NCI-H2196 (cell line): ENCODE data around the gene SPAG16.

Experiments used
- DNase-seq: peaks from one replicate; lab custom pipeline; 2025; ENCODE audit not compliant: unreplicated experiment; lab: John Stamatoyannopoulos, UW

Gene SPAG16

GRCh38 chr2:214242797-214243196 is 958.5 kb downstream of the SPAG16 start:
- DNase-seq = no peak

GRCh38 chr2:214244847-214245246 is 960.6 kb downstream of the SPAG16 start:
- DNase-seq = no peak

GRCh38 chr2:214246417-214246816 is 962.2 kb downstream of the SPAG16 start:
- no peak for DNase-seq

GRCh38 chr2:214247531-214247930 is 963.3 kb downstream of the SPAG16 start:
- DNase-seq = no peak

GRCh38 chr2:214255046-214255445 is 970.8 kb downstream of the SPAG16 start:
- DNase-seq = no peak

- DNase-seq = no peak
Observed at GRCh38 chr2:214261683-214262082, 977.4 kb downstream of the SPAG16 start.

GRCh38 chr2:214264171-214264570 is 979.9 kb downstream of the SPAG16 start:
- no peak for DNase-seq

GRCh38 chr2:214265991-214266489 is 981.8 kb downstream of the SPAG16 start:
- no peak for DNase-seq

GRCh38 chr2:214277880-214278279 is 993.6 kb downstream of the SPAG16 start:
- DNase-seq = no peak

GRCh38 chr2:214286011-214286410 is 1001.7 kb downstream of the SPAG16 start:
- no peak for DNase-seq

- DNase-seq = no peak
Observed at GRCh38 chr2:214293593-214293992, 1009.3 kb downstream of the SPAG16 start.

GRCh38 chr2:214294426-214294825 is 1010.2 kb downstream of the SPAG16 start:
- DNase-seq = no peak

- DNase-seq = no peak
Observed at GRCh38 chr2:214297423-214297822, 1013.2 kb downstream of the SPAG16 start.

GRCh38 chr2:214310319-214310718 is 1026.1 kb downstream of the SPAG16 start:
- DNase-seq = no peak

GRCh38 chr2:214311031-214311533 is 1026.8 kb downstream of the SPAG16 start:
- DNase-seq = no peak

GRCh38 chr2:214311931-214312749 is 1027.9 kb downstream of the SPAG16 start:
- DNase-seq = no peak

GRCh38 chr2:214315324-214315723 is 1031.1 kb downstream of the SPAG16 start:
- DNase-seq = no peak

- DNase-seq = no peak
Observed at GRCh38 chr2:214320211-214320610, 1035.9 kb downstream of the SPAG16 start.

- DNase-seq = no peak
Observed at GRCh38 chr2:214322662-214323061, 1038.4 kb downstream of the SPAG16 start.

- no peak for DNase-seq
Observed at GRCh38 chr2:214325404-214325803, 1041.1 kb downstream of the SPAG16 start.

GRCh38 chr2:214328941-214329340 is 1044.7 kb downstream of the SPAG16 start:
- no peak for DNase-seq

- no peak for DNase-seq
Observed at GRCh38 chr2:214341646-214342045, 1057.4 kb downstream of the SPAG16 start.

GRCh38 chr2:214358506-214358905 is 1074.2 kb downstream of the SPAG16 start:
- no peak for DNase-seq
